KMS-11 (cell line): Measurements from ENCODE around the gene RAD51D.
"Not testable (repeated sequence)": the region's sequence is repeated elsewhere in the genome, so short reads cannot be mapped to it uniquely, and the experiment has no call there.

Experiments
- H2AFZ ChIP-seq: fragments of 200-600 bp; sonication (generic); 2 replicates; pipeline ENCODE4 v1.6.1; 2016; ENCODE audit warnings: antibody characterized with exemption, mixed run types, low read depth
- H3K27ac ChIP-seq: fragments of 200-600 bp; sonication (generic); 2 replicates; pipeline ENCODE4 v1.6.1; 2016; ENCODE audit warnings: mild to moderate bottlenecking, mixed run types
- H3K27me3 ChIP-seq: fragments of 200-600 bp; sonication (generic); 2 replicates; pipeline ENCODE4 v1.6.1; 2017; ENCODE audit warnings: mild to moderate bottlenecking, low read depth, mixed run types, moderate library complexity; ENCODE audit not compliant: insufficient read depth
- H3K36me3 ChIP-seq: fragments of 200-600 bp; sonication (generic); 2 replicates; pipeline ENCODE4 v1.6.1; 2017; ENCODE audit warnings: mild to moderate bottlenecking, mixed run types; ENCODE audit not compliant: insufficient read depth
- H3K4me1 ChIP-seq: fragments of 200-600 bp; sonication (generic); 2 replicates; pipeline ENCODE4 v1.6.1; 2016; ENCODE audit warnings: mild to moderate bottlenecking, low read depth, mixed run types; ENCODE audit not compliant: poor library complexity, severe bottlenecking
- H3K4me2 ChIP-seq: fragments of 200-600 bp; sonication (generic); 2 replicates; pipeline ENCODE4 v1.7.0; 2016; ENCODE audit warnings: mild to moderate bottlenecking, mixed run types
- H3K4me3 ChIP-seq: fragments of 200-600 bp; sonication (generic); IDR thresholded peaks from 2 replicates; pipeline ENCODE4 v1.6.1; 2017; ENCODE audit warnings: low read depth, low read length, mixed read lengths; ENCODE audit not compliant: insufficient read depth
- H3K79me2 ChIP-seq: fragments of 200-600 bp; sonication (generic); 2 replicates; pipeline ENCODE4 v1.6.1; 2016; ENCODE audit warnings: low read depth, mixed run types; ENCODE audit not compliant: insufficient read depth
- H3K9ac ChIP-seq: fragments of 200-600 bp; sonication (generic); 2 replicates; pipeline ENCODE4 v1.6.1; 2016; ENCODE audit warnings: mild to moderate bottlenecking, mixed run types
- H4K20me1 ChIP-seq: fragments of 200-600 bp; sonication (generic); 2 replicates; pipeline ENCODE4 v1.6.1; 2016; ENCODE audit warnings: mild to moderate bottlenecking, mixed run types; ENCODE audit not compliant: insufficient read depth
- CTCF ChIP-seq: fragments of 200-600 bp; sonication (generic); conservative IDR thresholded peaks from 2 replicates; pipeline ENCODE4 v1.6.1; 2017; ENCODE audit warnings: low read depth, mild to moderate bottlenecking, antibody characterized with exemption, low read length, moderate library complexity, mixed read lengths

The RAD51D gene

DNA sequence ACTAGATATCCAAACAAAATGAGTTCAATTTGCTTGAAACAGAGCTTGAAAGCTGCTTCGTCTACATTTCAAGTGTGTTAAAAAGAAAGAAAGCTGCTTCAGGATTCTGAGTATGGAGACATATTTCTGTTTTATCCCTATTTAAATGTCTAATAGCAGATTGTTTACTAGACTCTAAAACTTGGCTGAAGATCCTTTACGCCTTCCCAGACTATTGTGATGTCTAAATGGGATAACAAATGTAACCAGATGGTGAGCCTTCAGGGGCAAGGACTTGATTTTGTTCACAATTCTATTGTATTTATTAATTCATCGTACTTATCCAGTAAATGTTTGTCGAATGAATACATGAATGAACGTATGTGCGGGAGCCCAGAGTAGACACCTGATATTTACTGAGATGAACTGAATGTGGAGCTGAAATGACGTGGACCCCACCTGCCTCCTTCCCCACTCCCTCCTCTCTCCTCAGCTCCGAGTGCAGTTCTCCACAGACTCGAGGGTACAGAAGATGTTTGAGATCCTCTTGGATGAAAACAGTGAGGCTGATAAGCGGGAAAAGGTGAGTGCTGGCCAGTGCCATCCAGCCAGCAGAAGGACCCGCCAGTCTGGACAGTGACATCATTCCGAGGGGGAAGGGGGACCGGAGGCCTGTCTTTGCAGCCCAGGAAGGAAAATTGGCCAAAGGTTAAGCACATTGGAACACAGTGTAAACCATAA lies 32.9 kb upstream of the RAD51D start:
- H3K9ac ChIP-seq = no peak overlapping the region
- no peak for TF ChIP-seq CTCF

DNA sequence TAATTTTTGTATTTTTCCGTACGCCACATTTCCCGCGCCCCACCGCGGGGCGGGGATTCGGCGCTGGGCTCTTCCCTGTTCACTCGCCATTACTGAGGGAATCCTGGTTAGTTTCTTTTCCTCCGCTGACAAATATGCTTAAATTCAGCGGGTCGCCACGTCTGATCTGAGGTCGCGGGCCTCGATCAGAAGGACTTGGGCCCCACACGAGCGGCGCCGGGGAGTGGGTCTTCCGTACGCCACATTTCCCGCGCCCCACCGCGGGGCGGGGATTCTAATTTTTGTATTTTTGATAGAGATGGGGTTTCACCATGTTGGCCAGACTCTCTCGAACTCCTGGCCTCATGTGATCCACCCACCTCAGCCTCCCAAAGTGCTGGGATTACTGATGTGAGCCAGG lies 31.4 kb upstream of the RAD51D start:
- H3K4me1 ChIP-seq, H3K79me2 ChIP-seq, H2AFZ ChIP-seq: not testable (repeated sequence)

More for the DNA sequence above, 32.9 kb upstream of the RAD51D start:
- H3K4me3 ChIP-seq = no peak overlapping the region
- no peaks in the 10 kb centered on the region for H3K4me1 ChIP-seq
- no peaks in the 10 kb centered on the region for H3K36me3 ChIP-seq
- H3K27me3 ChIP-seq = no peaks in the 10 kb centered on the region
- H3K79me2 ChIP-seq = no peaks in the 10 kb centered on the region
- no peak overlapping the region for H3K27ac ChIP-seq
- no peak overlapping the region for H2AFZ ChIP-seq
- H3K4me2 ChIP-seq = no peak overlapping the region
- no peaks in the 10 kb centered on the region for H4K20me1 ChIP-seq

DNA sequence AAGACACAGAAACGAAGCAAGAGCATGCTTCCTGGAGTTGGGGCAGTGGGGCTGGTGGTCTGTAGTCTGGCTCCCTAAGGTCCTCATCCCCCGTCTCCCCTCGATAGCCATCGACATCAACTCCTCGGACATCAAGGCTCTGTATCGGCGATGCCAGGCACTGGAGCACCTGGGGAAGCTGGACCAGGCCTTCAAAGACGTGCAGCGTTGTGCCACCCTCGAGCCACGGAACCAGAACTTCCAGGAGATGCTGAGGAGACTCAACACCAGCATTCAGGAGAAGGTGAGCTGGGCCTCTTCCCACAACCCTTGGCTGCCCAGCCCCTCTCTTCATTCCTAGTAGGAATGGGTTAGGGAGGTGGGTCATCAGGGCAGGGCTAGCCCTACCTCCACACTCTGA lies 30.3 kb upstream of the RAD51D start:
- H3K4me1 ChIP-seq = no peaks in the 10 kb centered on the region
- H3K27ac ChIP-seq = no peak overlapping the region
- H3K27me3 ChIP-seq = no peaks in the 10 kb centered on the region
- H2AFZ ChIP-seq = no peak overlapping the region
- no peak overlapping the region for H3K4me2 ChIP-seq
- no peak overlapping the region for H3K4me3 ChIP-seq
- no peak for TF ChIP-seq CTCF
- H4K20me1 ChIP-seq = no peaks in the 10 kb centered on the region
- H3K9ac ChIP-seq = no peak overlapping the region
- no peaks in the 10 kb centered on the region for H3K79me2 ChIP-seq
- H3K36me3 ChIP-seq = no peaks in the 10 kb centered on the region

More for the DNA sequence above, 31.4 kb upstream of the RAD51D start:
- not testable (repeated sequence) for H3K36me3 ChIP-seq, H3K9ac ChIP-seq, H4K20me1 ChIP-seq, H3K4me2 ChIP-seq, H3K27me3 ChIP-seq, H3K4me3 ChIP-seq, H3K27ac ChIP-seq

- no peaks in the 10 kb centered on the region for H3K36me3 ChIP-seq
- H3K27me3 ChIP-seq = no peaks in the 10 kb centered on the region
- TF ChIP-seq CTCF = no peak
- H3K4me3 ChIP-seq = no peak overlapping the region
- no peak overlapping the region for H2AFZ ChIP-seq
- H3K4me2 ChIP-seq = no peak overlapping the region
- H3K9ac ChIP-seq = no peak overlapping the region
- H3K27ac ChIP-seq = no peak overlapping the region
- H3K79me2 ChIP-seq = no peaks in the 10 kb centered on the region
- H3K4me1 ChIP-seq = no peaks in the 10 kb centered on the region
- no peaks in the 10 kb centered on the region for H4K20me1 ChIP-seq
These were observed 28.5 kb upstream of the RAD51D start for GRCh38 chr17:35148144-35148543.

- Histone ChIP-seq H4K20me1 (no peaks in the 10 kb centered on the region), H3K36me3 (no peaks in the 10 kb centered on the region), H3K79me2 (no peaks in the 10 kb centered on the region), H3K27me3 (no peaks in the 10 kb centered on the region), H3K9ac (no peak within 1 kb of the TSS), H3K4me1 (no peaks in the 10 kb centered on the region), H3K4me3 (no peak within 1 kb of the TSS), H2AFZ (no peak within 1 kb of the TSS), H3K27ac (no peak within 1 kb of the TSS), H3K4me2 (no peak within 1 kb of the TSS)
- no peak for TF ChIP-seq CTCF
These were observed 27.8 kb upstream of the RAD51D start, which contains the start of gene UNC45B for GRCh38 chr17:35147375-35147905. Gene UNC45B, plus strand, starts transcription at chr17:35147817. Its CDS starts 447 bp downstream, at chr17:35148264.
